Uterus (tissue), 4 donors: ENCODE measurements around the gene NR6A1. TPM values are rescaled to one million over a fixed set of nuclear protein-coding genes. Genes with fewer than 3 reads are reported as not detected.

ENCODE experiments used
- DNase-seq, 2 donors: peaks; one replicate each; pipeline ENCODE4 v3.0.0-alpha.2; 2019 to 2020
- H3K27ac ChIP-seq, 2 donors: fragments of 200-600 bp; sonication (generic); 1 replicate in 1 of 2; 2 replicates in 1 of 2; pipeline ENCODE4 v1.5.1; 2016 to 2018
- H3K27me3 ChIP-seq, 2 donors: fragments of 200-600 bp; sonication (generic); one replicate each; pipeline ENCODE4 v1.5.1; 2018 to 2019; ENCODE audit warnings: control low read depth in 1 of 2
- H3K36me3 ChIP-seq, 2 donors: fragments of 200-600 bp; sonication (generic); one replicate each; pipeline ENCODE4 v1.5.1; 2019; ENCODE audit warnings: control low read depth in 1 of 2
- H3K4me1 ChIP-seq, 2 donors: fragments of 200-600 bp; sonication (generic); one replicate each; pipeline ENCODE4 v1.5.1; 2018 to 2019; ENCODE audit warnings: control low read depth in 1 of 2
- H3K4me3 ChIP-seq, 2 donors: fragments of 200-600 bp; sonication (generic); 1 replicate in 1 of 2; 2 replicates in 1 of 2; pipeline ENCODE4 v1.5.1; 2018 to 2019; ENCODE audit warnings: mild to moderate bottlenecking in 1 of 2
- H3K9me3 ChIP-seq, 2 donors: fragments of 200-600 bp; sonication (generic); one replicate each; pipeline ENCODE4 v1.5.1; 2019; ENCODE audit warnings: control low read depth in 1 of 2
- POLR2A ChIP-seq, 2 donors: fragments of 450-650 bp; IDR thresholded peaks; one replicate each; pipeline ENCODE4 v1.6.1; 2016; ENCODE audit warnings: antibody characterized with exemption in 2 of 2, mild to moderate bottlenecking in 1 of 2, moderate library complexity in 1 of 2
- intact Hi-C: fragments of 100-400 bp; cut with DNase I; formaldehyde crosslinking; loops from one replicate; pipeline ENCODE4 v1.15.1; 2023; ENCODE audit warnings: low total_unique reads
- total RNA-seq, 4 donors: library from RNA; depleted of rRNA in 3 of 4; stranded (reverse); fragments of >200 nt in 3 of 4; gene quantifications; one replicate each; pipeline versions ENCODE4 v1.1.0 to v1.2.4, GENCODE V29; 2014 to 2023
- TF ChIP-seq, protein P1 (sequence below), 4 experiments: fragments of 200-600 bp in 2 of 4; fragments of 450-650 bp in 2 of 4; sonication (generic) in 2 of 4; IDR thresholded peaks; one replicate each; pipeline ENCODE4 v1.5.1; 2016 to 2019; ENCODE audit warnings: antibody characterized with exemption in 4 of 4, mild to moderate bottlenecking in 2 of 4, moderate library complexity in 1 of 4
- donor health status: DM: yes; HTN: yes; CAD: no.

Gene NR6A1
- total RNA-seq, 4 donors from 2014 or later: under 0.01 to 2.6 (median 1.3) TPM; not detected in 1

- Histone ChIP-seq H3K4me3 (no peak overlapping the region), H3K27me3 (no peaks in the 10 kb centered on the region), H3K36me3 (no peaks in the 10 kb centered on the region), H3K4me1 (no peaks in the 10 kb centered on the region), H3K27ac (peak overlapping the region; percentile 61 to 66), H3K9me3 (no peaks in the 10 kb centered on the region)
- intact Hi-C loops: no loop called here
- TF ChIP-seq, protein P1, sequence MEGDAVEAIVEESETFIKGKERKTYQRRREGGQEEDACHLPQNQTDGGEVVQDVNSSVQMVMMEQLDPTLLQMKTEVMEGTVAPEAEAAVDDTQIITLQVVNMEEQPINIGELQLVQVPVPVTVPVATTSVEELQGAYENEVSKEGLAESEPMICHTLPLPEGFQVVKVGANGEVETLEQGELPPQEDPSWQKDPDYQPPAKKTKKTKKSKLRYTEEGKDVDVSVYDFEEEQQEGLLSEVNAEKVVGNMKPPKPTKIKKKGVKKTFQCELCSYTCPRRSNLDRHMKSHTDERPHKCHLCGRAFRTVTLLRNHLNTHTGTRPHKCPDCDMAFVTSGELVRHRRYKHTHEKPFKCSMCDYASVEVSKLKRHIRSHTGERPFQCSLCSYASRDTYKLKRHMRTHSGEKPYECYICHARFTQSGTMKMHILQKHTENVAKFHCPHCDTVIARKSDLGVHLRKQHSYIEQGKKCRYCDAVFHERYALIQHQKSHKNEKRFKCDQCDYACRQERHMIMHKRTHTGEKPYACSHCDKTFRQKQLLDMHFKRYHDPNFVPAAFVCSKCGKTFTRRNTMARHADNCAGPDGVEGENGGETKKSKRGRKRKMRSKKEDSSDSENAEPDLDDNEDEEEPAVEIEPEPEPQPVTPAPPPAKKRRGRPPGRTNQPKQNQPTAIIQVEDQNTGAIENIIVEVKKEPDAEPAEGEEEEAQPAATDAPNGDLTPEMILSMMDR (IDR thresholded peaks at IDR 0.05): no peak
- TF ChIP-seq POLR2A (IDR thresholded peaks at IDR 0.05): no peak
- peak in 1 of 2 donors; percentile 18 for DNase-seq
These were observed 11.8 kb upstream of the NR6A1 start for GRCh38 chr9:124782661-124783574.

- H3K9me3 ChIP-seq: no peaks in the 10 kb centered on the region
- no peaks in the 10 kb centered on the region for H3K36me3 ChIP-seq
- peak in 1 of 2 donors; percentile 12 for DNase-seq
- no peak overlapping the region for H3K4me3 ChIP-seq
- H3K4me1 ChIP-seq: peaks cover 0 to 3% of the 10 kb centered on the region in 2 donors
- TF ChIP-seq POLR2A (IDR thresholded peaks at IDR 0.05): no peak
- peak overlapping the region; percentile 61 to 66 for H3K27ac ChIP-seq
- no peaks in the 10 kb centered on the region for H3K27me3 ChIP-seq
- intact Hi-C loops: no loop called here
These were observed 11.0 kb upstream of the NR6A1 start for GRCh38 chr9:124781967-124782660.

- H3K4me3 ChIP-seq: no peak overlapping the region
- peaks cover 0 to 15% of the 10 kb centered on the region in 2 donors for H3K4me1 ChIP-seq
- intact Hi-C loops: no loop called here
- H3K27ac ChIP-seq: peak overlapping the region; percentile 91 to 93
- no peaks in the 10 kb centered on the region for H3K9me3 ChIP-seq
- no peaks in the 10 kb centered on the region for H3K27me3 ChIP-seq
- peak in 1 of 2 donors; percentile 13 for DNase-seq
- no peaks in the 10 kb centered on the region for H3K36me3 ChIP-seq
- no peak for TF ChIP-seq POLR2A (IDR thresholded peaks at IDR 0.05)
- TF ChIP-seq, protein P1 (IDR thresholded peaks at IDR 0.05): no peak
These were observed 9.6 kb upstream of the NR6A1 start for GRCh38 chr9:124780757-124781151.

- intact Hi-C loops: no loop called here
- peak in 1 of 2 donors; percentile 51 for DNase-seq
These were observed 9.1 kb upstream of the NR6A1 start for GRCh38 chr9:124780060-124780756.

More at GRCh38 chr9:124780060-124780756, 9.1 kb upstream of the NR6A1 start:
- peak overlapping the region; percentile 91 to 93 for H3K27ac ChIP-seq
- H3K36me3 ChIP-seq: no peaks in the 10 kb centered on the region
- TF ChIP-seq, protein P1 (IDR thresholded peaks at IDR 0.05): no peak
- no peak for TF ChIP-seq POLR2A (IDR thresholded peaks at IDR 0.05)
- peaks cover 0 to 15% of the 10 kb centered on the region in 2 donors for H3K4me1 ChIP-seq
- no peaks in the 10 kb centered on the region for H3K27me3 ChIP-seq
- no peaks in the 10 kb centered on the region for H3K9me3 ChIP-seq
- peak overlapping the region; percentile 4 to 15 for H3K4me3 ChIP-seq
